ENCODE measurements around the gene TEX19.
"Not testable (repeated sequence)": the region's sequence is repeated elsewhere in the genome, so short reads cannot be mapped to it uniquely, and the experiment has no call there.

The TEX19 gene

DNA sequence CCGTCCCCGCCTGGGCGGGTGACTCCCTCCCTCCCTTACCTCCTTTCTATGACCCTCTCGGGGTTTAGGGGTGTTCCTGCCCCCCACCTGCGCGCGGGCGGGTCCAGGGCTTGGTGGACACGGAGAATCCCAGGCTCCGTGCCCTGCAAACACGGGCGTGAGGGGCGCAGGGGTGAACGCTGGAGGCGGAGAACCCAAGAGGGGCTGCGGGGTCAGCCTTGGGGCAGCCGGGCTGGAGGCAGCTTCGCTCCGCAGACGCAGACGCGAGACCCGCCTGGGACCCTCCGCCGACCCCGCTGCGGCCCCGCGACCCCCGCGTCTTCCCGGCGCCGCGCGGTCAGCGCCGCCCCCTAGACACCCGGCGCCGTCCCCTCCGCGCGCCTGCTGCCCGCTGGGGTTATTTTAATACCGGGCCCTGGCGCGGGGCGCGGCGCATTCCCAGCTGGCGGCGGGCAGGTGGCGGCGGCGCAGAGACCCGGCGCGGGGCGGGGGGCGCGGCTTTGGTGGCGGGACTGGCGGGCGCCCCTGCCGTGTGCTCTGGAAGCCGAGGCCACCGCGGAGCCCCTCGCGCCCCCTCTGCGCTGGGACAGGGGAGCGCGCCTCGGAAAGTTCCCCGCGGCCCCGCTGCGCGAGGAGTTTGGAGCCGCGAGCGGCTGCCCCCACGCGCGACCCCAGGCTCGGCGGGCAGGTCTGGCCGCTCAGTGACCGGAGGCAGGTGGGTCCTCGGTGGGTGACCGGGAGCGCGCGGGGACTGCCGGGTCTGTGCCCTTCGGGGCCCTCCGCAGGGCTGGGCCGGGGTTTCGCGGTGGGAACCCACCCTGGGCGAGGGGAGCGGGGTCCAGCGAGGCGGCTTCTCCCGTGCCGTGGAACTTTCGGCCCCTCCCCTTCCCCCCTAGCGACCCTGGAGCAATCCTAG lies 12.5 kb downstream of the TEX19 start, which contains the start of gene UTS2R:
Gene UTS2R (plus strand): TSS at position 433 of the 916 bp plus-strand sequence. CDS start 2,560 bp downstream, outside the sequence.
- no peaks in the 10 kb centered on the region for H3K4me1 ChIP-seq (ENCODE audit: insufficient read depth, low read length)
- peak within 1 kb of the TSS; percentile 33; the same call in 1 of the 2 replicates for H3K4me3 ChIP-seq (ENCODE audit: low read length)
- H3K27me3 ChIP-seq (ENCODE audit: insufficient read depth, low read length), result peaks cover 46% of the 10 kb centered on the region
- no peaks in the 10 kb centered on the region for H3K9me3 ChIP-seq (ENCODE audit: insufficient read depth, low read depth, low read length)
- no peaks in the 10 kb centered on the region for H3K36me3 ChIP-seq (ENCODE audit: insufficient read depth, low read depth, low read length)
- H3K27ac ChIP-seq (ENCODE audit: low read length), result no peak within 1 kb of the TSS
- no peak within 1 kb of the TSS for H3K9ac ChIP-seq (ENCODE audit: low read depth, low read length)

GRCh38 chr17:82372249-82373071 lies 13.4 kb downstream of the TEX19 start:
- H3K27ac ChIP-seq (ENCODE audit: low read length), result no peak overlapping the region
- H3K36me3 ChIP-seq (ENCODE audit: insufficient read depth, low read depth, low read length), result no peaks in the 10 kb centered on the region
- H3K4me1 ChIP-seq (ENCODE audit: insufficient read depth, low read length), result no peaks in the 10 kb centered on the region
- peaks cover 46% of the 10 kb centered on the region for H3K27me3 ChIP-seq (ENCODE audit: insufficient read depth, low read length)
- H3K9ac ChIP-seq (ENCODE audit: low read depth, low read length), result no peak overlapping the region
- H3K4me3 ChIP-seq (ENCODE audit: low read length), result peak overlapping the region; percentile 11; the same call in 1 of the 2 replicates
- H3K9me3 ChIP-seq (ENCODE audit: insufficient read depth, low read depth, low read length), result no peaks in the 10 kb centered on the region

DNA sequence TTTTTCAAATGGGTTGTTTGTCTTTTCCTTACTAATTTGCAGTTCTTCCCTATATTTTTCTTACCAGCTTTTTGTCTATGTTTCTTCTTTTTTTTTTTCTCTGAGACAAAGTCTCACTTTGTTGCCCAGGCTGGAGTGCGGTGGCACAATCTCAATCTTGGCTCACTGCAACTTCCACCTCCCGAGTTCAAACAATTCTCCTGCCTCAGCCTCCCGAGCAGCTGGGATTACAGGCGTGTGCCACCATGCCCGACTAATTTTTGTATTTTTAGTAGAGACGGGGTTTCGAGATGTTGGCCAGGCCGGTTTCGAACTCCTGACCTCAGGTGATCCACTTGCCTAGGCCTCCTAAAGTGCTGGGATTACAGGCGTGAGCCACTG lies 14.0 kb downstream of the TEX19 start:
- H3K9me3 ChIP-seq (ENCODE audit: insufficient read depth, low read depth, low read length); H3K9ac ChIP-seq (ENCODE audit: low read depth, low read length); H3K4me1 ChIP-seq (ENCODE audit: insufficient read depth, low read length); H3K27ac ChIP-seq (ENCODE audit: low read length); H3K36me3 ChIP-seq (ENCODE audit: insufficient read depth, low read depth, low read length); H3K4me3 ChIP-seq (ENCODE audit: low read length): not testable (repeated sequence)
- H3K27me3 ChIP-seq (ENCODE audit: insufficient read depth, low read length), result peaks cover 46% of the 10 kb centered on the region

- peaks cover 46% of the 10 kb centered on the region for H3K27me3 ChIP-seq (ENCODE audit: insufficient read depth, low read length)
- no peak overlapping the region for H3K4me3 ChIP-seq (ENCODE audit: low read length)
- no peak overlapping the region for H3K9ac ChIP-seq (ENCODE audit: low read depth, low read length)
- H3K36me3 ChIP-seq (ENCODE audit: insufficient read depth, low read depth, low read length), result no peaks in the 10 kb centered on the region
- no peaks in the 10 kb centered on the region for H3K4me1 ChIP-seq (ENCODE audit: insufficient read depth, low read length)
- no peaks in the 10 kb centered on the region for H3K9me3 ChIP-seq (ENCODE audit: insufficient read depth, low read depth, low read length)
- no peak overlapping the region for H3K27ac ChIP-seq (ENCODE audit: low read length)
Observed at GRCh38 chr17:82373731-82374625, 14.9 kb downstream of the TEX19 start.

- no peak overlapping the region for H3K9ac ChIP-seq (ENCODE audit: low read depth, low read length)
- H3K4me1 ChIP-seq (ENCODE audit: insufficient read depth, low read length), result no peaks in the 10 kb centered on the region
- H3K9me3 ChIP-seq (ENCODE audit: insufficient read depth, low read depth, low read length), result no peaks in the 10 kb centered on the region
- H3K27me3 ChIP-seq (ENCODE audit: insufficient read depth, low read length), result peaks cover 39% of the 10 kb centered on the region
- no peaks in the 10 kb centered on the region for H3K36me3 ChIP-seq (ENCODE audit: insufficient read depth, low read depth, low read length)
- no peak overlapping the region for H3K27ac ChIP-seq (ENCODE audit: low read length)
- H3K4me3 ChIP-seq (ENCODE audit: low read length), result no peak overlapping the region
Observed at GRCh38 chr17:82374626-82375331, 15.7 kb downstream of the TEX19 start.

DNA sequence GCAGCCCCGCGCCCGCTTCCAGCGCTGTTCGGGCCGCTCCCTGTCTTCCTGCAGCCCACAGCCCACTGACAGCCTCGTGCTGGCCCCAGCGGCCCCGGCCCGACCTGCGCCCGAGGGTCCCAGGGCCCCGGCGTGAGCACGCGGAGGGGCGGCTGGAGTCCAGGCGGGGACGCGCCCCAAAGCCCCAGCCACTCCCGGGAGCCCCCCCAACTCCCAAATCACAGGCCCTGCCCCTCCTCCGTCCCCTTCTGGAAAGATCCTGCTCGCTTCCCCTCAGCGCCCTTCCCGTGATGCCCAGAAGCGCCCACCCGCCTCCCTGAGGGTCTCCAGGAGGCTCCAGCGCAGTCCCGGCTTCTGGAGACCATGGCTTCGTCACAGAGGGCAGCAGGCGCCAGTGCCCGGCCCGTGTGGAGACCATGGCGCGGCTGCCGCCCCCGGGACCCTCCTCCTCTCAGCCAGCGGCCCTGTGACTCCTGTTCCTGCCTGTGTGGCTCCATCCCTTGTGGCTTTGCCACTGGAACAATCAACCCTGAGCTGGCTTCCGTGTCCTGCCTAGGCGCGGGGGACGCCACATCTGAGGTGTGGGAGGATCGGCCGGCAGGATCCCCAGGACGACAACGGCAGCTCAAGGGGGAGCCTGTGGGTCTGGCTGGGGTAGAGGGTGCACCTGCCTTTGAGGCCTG lies 16.5 kb downstream of the TEX19 start:
- no peak overlapping the region for H3K4me3 ChIP-seq (ENCODE audit: low read length)

GRCh38 chr17:82376042-82376730 lies 17.1 kb downstream of the TEX19 start:
- no peak overlapping the region for H3K9ac ChIP-seq (ENCODE audit: low read depth, low read length)
- no peaks in the 10 kb centered on the region for H3K9me3 ChIP-seq (ENCODE audit: insufficient read depth, low read depth, low read length)
- no peak overlapping the region for H3K27ac ChIP-seq (ENCODE audit: low read length)
- peaks cover 25% of the 10 kb centered on the region for H3K27me3 ChIP-seq (ENCODE audit: insufficient read depth, low read length)
- H3K4me3 ChIP-seq (ENCODE audit: low read length), result no peak overlapping the region
- H3K4me1 ChIP-seq (ENCODE audit: insufficient read depth, low read length), result no peaks in the 10 kb centered on the region
- no peaks in the 10 kb centered on the region for H3K36me3 ChIP-seq (ENCODE audit: insufficient read depth, low read depth, low read length)

More for the DNA sequence above, 16.5 kb downstream of the TEX19 start:
- Histone ChIP-seq H3K27me3 (ENCODE audit: insufficient read depth, low read length) (peaks cover 32% of the 10 kb centered on the region), H3K36me3 (ENCODE audit: insufficient read depth, low read depth, low read length) (no peaks in the 10 kb centered on the region), H3K27ac (ENCODE audit: low read length) (no peak overlapping the region), H3K9me3 (ENCODE audit: insufficient read depth, low read depth, low read length) (no peaks in the 10 kb centered on the region), H3K4me1 (ENCODE audit: insufficient read depth, low read length) (no peaks in the 10 kb centered on the region), H3K9ac (ENCODE audit: low read depth, low read length) (no peak overlapping the region)

- not testable (repeated sequence) for H3K36me3 ChIP-seq (ENCODE audit: insufficient read depth, low read depth, low read length); H3K4me1 ChIP-seq (ENCODE audit: insufficient read depth, low read length); H3K9ac ChIP-seq (ENCODE audit: low read depth, low read length); H3K9me3 ChIP-seq (ENCODE audit: insufficient read depth, low read depth, low read length); H3K4me3 ChIP-seq (ENCODE audit: low read length); H3K27ac ChIP-seq (ENCODE audit: low read length)
- H3K27me3 ChIP-seq (ENCODE audit: insufficient read depth, low read length), result peaks cover 14% of the 10 kb centered on the region
Observed at GRCh38 chr17:82377294-82377693, 18.2 kb downstream of the TEX19 start.

DNA sequence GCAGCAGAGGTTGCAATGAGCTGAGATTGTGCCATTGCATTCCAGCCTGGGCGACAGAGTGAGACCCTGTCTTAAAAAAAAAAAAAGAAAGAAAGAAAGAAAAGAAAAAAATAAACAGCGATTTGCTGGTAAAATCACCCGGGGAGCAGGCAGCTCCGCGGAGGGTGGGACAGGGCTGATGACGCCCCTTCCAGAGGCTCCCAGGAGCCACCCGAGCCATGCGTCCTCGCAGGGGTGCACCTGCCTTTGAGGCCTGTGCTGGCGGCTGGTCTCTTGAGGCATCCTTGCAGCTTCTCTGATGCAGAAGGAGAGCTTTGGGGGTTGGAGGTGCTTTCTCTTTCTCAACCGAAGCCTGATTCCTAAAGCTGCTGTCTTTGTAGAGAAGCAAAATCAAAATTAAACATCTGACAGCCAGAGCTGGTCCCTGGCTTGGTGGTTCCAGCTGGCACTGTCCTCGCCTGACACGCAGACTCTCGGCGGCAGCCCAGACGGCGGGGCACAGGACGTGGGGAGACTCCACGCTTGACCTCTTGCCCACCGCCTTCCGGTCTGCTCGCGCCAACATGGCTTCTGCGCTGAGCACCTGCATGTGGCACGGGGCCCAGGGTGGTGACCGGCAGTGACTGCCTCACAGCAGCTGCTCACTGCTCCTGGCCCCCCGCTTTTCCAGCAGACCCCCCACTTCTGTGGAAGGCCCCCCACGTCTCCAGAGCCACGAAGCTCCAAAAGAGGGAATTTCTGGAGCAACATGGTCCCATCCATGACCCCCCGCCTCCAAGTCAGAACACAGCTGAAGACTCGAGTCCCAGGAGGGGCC lies 19.1 kb downstream of the TEX19 start:
- Histone ChIP-seq H3K9me3 (ENCODE audit: insufficient read depth, low read depth, low read length) (no peaks in the 10 kb centered on the region), H3K9ac (ENCODE audit: low read depth, low read length) (no peak overlapping the region), H3K4me1 (ENCODE audit: insufficient read depth, low read length) (no peaks in the 10 kb centered on the region), H3K27ac (ENCODE audit: low read length) (no peak overlapping the region), H3K4me3 (ENCODE audit: low read length) (no peak overlapping the region), H3K36me3 (ENCODE audit: insufficient read depth, low read depth, low read length) (no peaks in the 10 kb centered on the region), H3K27me3 (ENCODE audit: insufficient read depth, low read length) (peaks cover 6% of the 10 kb centered on the region)
